H9 (cell line): ENCODE results near the gene ACADS. TPM values are rescaled to one million over a fixed set of nuclear protein-coding genes. Genes with fewer than 3 reads are reported as not detected.

ENCODE experiments used
- DNase-seq: peaks from one replicate; pipeline ENCODE4 v3.0.0-alpha.2; 2017
- H2AFZ ChIP-seq: one replicate; pipeline ENCODE4 v1.6.1; 2013; ENCODE audit warnings: mild to moderate bottlenecking, low read length, control low read depth, moderate library complexity
- H2AK5ac ChIP-seq: 2 replicates; pipeline ENCODE4 v1.6.1; 2013; ENCODE audit warnings: low read length, control low read depth, mixed read lengths; ENCODE audit not compliant: insufficient read length
- H2BK120ac ChIP-seq: one replicate; pipeline ENCODE4 v1.6.1; 2013; ENCODE audit warnings: low read depth, mild to moderate bottlenecking, low read length, control low read depth, inconsistent platforms; ENCODE audit not compliant: poor library complexity, severe bottlenecking
- H2BK12ac ChIP-seq: 2 replicates; pipeline ENCODE4 v1.6.1; 2013; ENCODE audit warnings: low read length, control low read depth, mixed read lengths, low read depth; ENCODE audit not compliant: insufficient read length
- H2BK15ac ChIP-seq: 2 replicates; pipeline ENCODE4 v1.6.1; 2013; ENCODE audit warnings: low read depth, low read length, control low read depth
- H2BK20ac ChIP-seq: one replicate; pipeline ENCODE4 v1.6.1; 2013; ENCODE audit warnings: low read depth, mild to moderate bottlenecking, low read length, control low read depth, inconsistent platforms; ENCODE audit not compliant: poor library complexity, severe bottlenecking
- H2BK5ac ChIP-seq: 2 replicates; pipeline ENCODE4 v1.6.1; 2013; ENCODE audit warnings: low read length, control low read depth, mixed read lengths; ENCODE audit not compliant: insufficient read length
- H3K14ac ChIP-seq: 2 replicates; pipeline ENCODE4 v1.6.1; 2013; ENCODE audit warnings: low read length, control low read depth; ENCODE audit not compliant: insufficient read depth
- H3K18ac ChIP-seq: 2 replicates; pipeline ENCODE4 v1.6.1; 2013; ENCODE audit warnings: low read depth, mild to moderate bottlenecking, mixed read lengths, low read length, control low read depth; ENCODE audit not compliant: insufficient read length
- H3K23ac ChIP-seq: 2 replicates; pipeline ENCODE4 v1.6.1; 2013; ENCODE audit warnings: low read length, control low read depth, mixed read lengths, low read depth; ENCODE audit not compliant: insufficient read length
- H3K23me2 ChIP-seq: 2 replicates; pipeline ENCODE4 v1.6.1; 2013; ENCODE audit warnings: low read depth, mild to moderate bottlenecking, mixed read lengths, low read length, control low read depth; ENCODE audit not compliant: insufficient read length, poor library complexity, severe bottlenecking
- H3K27ac ChIP-seq: 2 replicates; pipeline ENCODE4 v1.5.1; 2013; ENCODE audit warnings: low read length, control low read depth, mixed read lengths, low read depth; ENCODE audit not compliant: insufficient read length
- H3K27me3 ChIP-seq: 2 replicates; pipeline ENCODE4 v1.6.1; 2013; ENCODE audit warnings: low read length, control low read depth, inconsistent platforms; ENCODE audit not compliant: insufficient read depth
- H3K4ac ChIP-seq: 2 replicates; pipeline ENCODE4 v1.6.1; 2013; ENCODE audit warnings: low read depth, mild to moderate bottlenecking, control low read depth, inconsistent platforms, low read length, moderate library complexity
- H3K4me1 ChIP-seq: 2 replicates; pipeline ENCODE4 v1.6.1; 2013; ENCODE audit warnings: low read length, control low read depth, inconsistent platforms; ENCODE audit not compliant: insufficient read depth
- H3K4me2 ChIP-seq: 2 replicates; pipeline ENCODE4 v1.6.1; 2013; ENCODE audit warnings: low read length, control low read depth, mixed read lengths; ENCODE audit not compliant: insufficient read length, insufficient read depth
- H3K56ac ChIP-seq: 2 replicates; pipeline ENCODE4 v1.6.1; 2013; ENCODE audit warnings: low read depth, mild to moderate bottlenecking, mixed read lengths, low read length, control low read depth; ENCODE audit not compliant: insufficient read length
- H3K79me1 ChIP-seq: 2 replicates; pipeline ENCODE4 v1.6.1; 2013; ENCODE audit warnings: low read depth, mild to moderate bottlenecking, moderate library complexity, low read length, control low read depth, inconsistent platforms; ENCODE audit not compliant: insufficient read depth, poor library complexity, severe bottlenecking
- H3K79me2 ChIP-seq: 2 replicates; pipeline ENCODE4 v1.6.1; 2013; ENCODE audit warnings: low read length, control low read depth, inconsistent platforms; ENCODE audit not compliant: insufficient read depth
- H3K9ac ChIP-seq: 2 replicates; pipeline ENCODE4 v1.6.1; 2013; ENCODE audit warnings: low read length, control low read depth, mixed read lengths; ENCODE audit not compliant: insufficient read length; ENCODE audit errors: extremely low read depth
- H3K9me3 ChIP-seq: one replicate; pipeline ENCODE4 v1.6.1; 2013; ENCODE audit warnings: low read depth, low read length, inconsistent platforms; ENCODE audit not compliant: control insufficient read depth
- H3T11ph ChIP-seq: one replicate; pipeline ENCODE4 v1.6.1; 2013; ENCODE audit warnings: mild to moderate bottlenecking, low read length, control low read depth, inconsistent platforms
- H4K20me1 ChIP-seq: one replicate; pipeline ENCODE4 v1.6.1; 2013; ENCODE audit not compliant: control insufficient read depth, insufficient read length, insufficient read depth
- H4K5ac ChIP-seq: 2 replicates; pipeline ENCODE4 v1.6.1; 2013; ENCODE audit warnings: low read depth, mild to moderate bottlenecking, mixed read lengths, low read length, control low read depth; ENCODE audit not compliant: insufficient read length
- H4K8ac ChIP-seq: replicated peaks from 2 replicates; pipeline ENCODE4 v1.6.1; 2013; ENCODE audit warnings: low read length, control low read depth, mixed read lengths, low read depth; ENCODE audit not compliant: insufficient read length
- H4K91ac ChIP-seq: 2 replicates; pipeline ENCODE4 v1.6.1; 2013; ENCODE audit warnings: low read depth, mild to moderate bottlenecking, moderate library complexity, mixed read lengths, low read length, control low read depth; ENCODE audit not compliant: insufficient read length
- H3K27ac Mint-ChIP-seq, 3 experiments: 2 replicates in 2 of 3; 3 replicates in 1 of 3; pipeline ENCODE4 v1.8.0; 2020 to 2021; ENCODE audit warnings: mixed read lengths in 3 of 3, mild to moderate bottlenecking in 1 of 3, moderate library complexity in 1 of 3
- H3K27me3 Mint-ChIP-seq: 2 replicates; pipeline ENCODE4 v1.8.0; 2021; ENCODE audit warnings: low read depth, mild to moderate bottlenecking, moderate library complexity, mixed read lengths
- H3K36me3 Mint-ChIP-seq, 3 experiments: 2 replicates in 2 of 3; 3 replicates in 1 of 3; pipeline ENCODE4 v1.8.0; 2020 to 2021; ENCODE audit warnings: low read depth in 3 of 3, mixed read lengths in 3 of 3; ENCODE audit not compliant: insufficient read depth in 1 of 3
- H3K4me1 Mint-ChIP-seq, 2 experiments: 2 replicates each; pipeline ENCODE4 v1.8.0; 2020; ENCODE audit warnings: mixed read lengths in 2 of 2
- H3K4me3 Mint-ChIP-seq, 2 experiments: 2 replicates in 1 of 2; 3 replicates in 1 of 2; pipeline ENCODE4 v1.8.0; 2020 to 2021; ENCODE audit warnings: mild to moderate bottlenecking in 2 of 2, mixed read lengths in 2 of 2, moderate library complexity in 1 of 2
- H3K9me3 Mint-ChIP-seq, 2 experiments: 2 replicates in 1 of 2; 3 replicates in 1 of 2; pipeline ENCODE4 v1.8.0; 2020; ENCODE audit warnings: mild to moderate bottlenecking in 2 of 2, mixed read lengths in 2 of 2, moderate library complexity in 1 of 2
- CTCF ChIP-seq: fragments of 200-600 bp; sonication (generic); conservative IDR thresholded peaks from 3 replicates; pipeline ENCODE4 v1.8.0; 2021; ENCODE audit warnings: antibody characterized with exemption, mild to moderate bottlenecking
- WGBS: extraction: QIAGEN DNeasy Blood & Tissue Kit; methylation state at CpG from one replicate; pipeline ENCODE4 v1.1.7; 2013; ENCODE audit warnings: missing lambda C conversion rate, low lambda C conversion rate, mixed read lengths; ENCODE audit not compliant: insufficient read length; ENCODE audit errors: extremely low coverage; 5-methylcytosine and 5-hydroxymethylcytosine counted together
- total RNA-seq: library from RNA; stranded (reverse); gene quantifications from 2 replicates; pipeline ENCODE4 v1.2.1, GENCODE V29; 2021

Gene ACADS
- total RNA-seq, 1 experiment from 2014 or later, result 8.3 TPM

- H3K36me3 Mint-ChIP-seq, result no peaks in the 10 kb centered on the region
- no peaks in the 10 kb centered on the region for H4K20me1 ChIP-seq
- H3K9me3 ChIP-seq, result no peaks in the 10 kb centered on the region
- no peaks in the 10 kb centered on the region for H3K79me2 ChIP-seq
- H4K8ac ChIP-seq, result no peak overlapping the region
- H4K91ac ChIP-seq, result no peak overlapping the region
- H3K23me2 ChIP-seq, result no peaks in the 10 kb centered on the region
- no CpG with 5 or more reads among the region's 16 CpGs for WGBS
- H3K27ac Mint-ChIP-seq, result peak overlapping the region in 2 of 3 experiments; percentile 26 to 72; a peak in 3 of 7 replicates
- H3K4ac ChIP-seq, result no peak overlapping the region
- H3K27me3 ChIP-seq, result no peaks in the 10 kb centered on the region
- no peak overlapping the region for H3K4me2 ChIP-seq
- H3K27me3 Mint-ChIP-seq, result no peaks in the 10 kb centered on the region
- no peaks in the 10 kb centered on the region for H3K9me3 Mint-ChIP-seq
- no peak overlapping the region for H3K14ac ChIP-seq
- H3K4me1 ChIP-seq, result no peaks in the 10 kb centered on the region
- no peak overlapping the region for H2BK12ac ChIP-seq
- H2BK120ac ChIP-seq, result no peak overlapping the region
- H3K4me3 Mint-ChIP-seq, result no peak overlapping the region
- H3K18ac ChIP-seq, result no peak overlapping the region
- H3K9ac ChIP-seq, result no peak overlapping the region
- no peak overlapping the region for H3K23ac ChIP-seq
- no peak overlapping the region for H3T11ph ChIP-seq
- no peak overlapping the region for H2BK5ac ChIP-seq
- H3K27ac ChIP-seq, result no peak overlapping the region
- no peak for TF ChIP-seq CTCF
- no peak overlapping the region for H2BK15ac ChIP-seq
- H4K5ac ChIP-seq, result no peak overlapping the region
- H3K4me1 Mint-ChIP-seq, result no peaks in the 10 kb centered on the region
- no peak overlapping the region for H3K56ac ChIP-seq
- no peak overlapping the region for H2AFZ ChIP-seq
- DNase-seq, result no peak
- H3K79me1 ChIP-seq, result no peaks in the 10 kb centered on the region
- H2AK5ac ChIP-seq, result no peak overlapping the region
- H2BK20ac ChIP-seq, result no peak overlapping the region
Observed at GRCh38 chr12:120739821-120740613, 14.4 kb downstream of the ACADS start.
